Measurements from ENCODE around the gene C4A. TPM values are rescaled to one million over a fixed set of nuclear protein-coding genes. Genes with fewer than 3 reads are reported as not detected.

The C4A gene
- total RNA-seq, 1 experiment from 2014 or later: 2.2 TPM

- no peaks in the 10 kb centered on the region for H3K9me2 ChIP-seq (replicated peaks; ENCODE audit: low read length)
- peaks cover 41% of the 10 kb centered on the region for H3K36me3 ChIP-seq (ENCODE audit: low read depth, low read length)
- no peaks in the 10 kb centered on the region for H3K9me3 ChIP-seq (ENCODE audit: low read length)
- H3K4me3 ChIP-seq (ENCODE audit: low read length): no peak overlapping the region
- POLR2A ChIA-PET (ENCODE audit: unreplicated experiment): no interaction called here
- TF ChIP-seq EZH2phosphoT487 (IDR thresholded peaks at IDR 0.05; ENCODE audit: borderline replicate concordance, low read length) (no peak), CTCF (conservative IDR thresholded peaks at IDR 0.05; ENCODE audit: low read depth, low read length) (no peak), EZH2 (IDR thresholded peaks at IDR 0.05; ENCODE audit: low read length, unreplicated experiment) (no peak)
- no peaks in the 10 kb centered on the region for H3F3A ChIP-seq (ENCODE audit: low read length, unreplicated experiment)
- H2AFZ ChIP-seq (ENCODE audit: low read length): no peak overlapping the region
- intact Hi-C loops (cut with micrococcal nuclease): loop anchor here (5.0 kb wide), 1 partner anchor 221 kb away; the partner anchor contains the start of genes AGPAT1 and RNF5
- H3K4me1 ChIP-seq (ENCODE audit: insufficient read depth, low read length): peaks cover 19% of the 10 kb centered on the region
- no peak for ATAC-seq
- peaks cover 38% of the 10 kb centered on the region for H3K79me2 ChIP-seq (ENCODE audit: low read length)
- H3K27ac ChIP-seq (ENCODE audit: low read length): no peak overlapping the region
- CTCF ChIA-PET: no interaction called here
- no peak overlapping the region for H3K4me2 ChIP-seq (ENCODE audit: low read length)
- H4K20me1 ChIP-seq (ENCODE audit: low read length): no peaks in the 10 kb centered on the region
- no TSS peak for BruUV-seq (replicated peaks)
- no peak for DNase-seq
- H3K9ac ChIP-seq (ENCODE audit: low read length): no peak overlapping the region
- no peaks in the 10 kb centered on the region for H3K27me3 ChIP-seq (ENCODE audit: low read length)
These were observed 25.1 kb upstream of the C4A start for GRCh38 chr6:31956796-31957195.

- no peak for DNase-seq
- no peaks in the 10 kb centered on the region for H4K20me1 ChIP-seq (ENCODE audit: low read length)
- intact Hi-C loops (cut with micrococcal nuclease): loop anchor here (2.0 to 5.0 kb wide), 3 partner anchors 48 to 219 kb away; partner anchors contain the start of genes AGPAT1, RNF5 and ZBTB12
- ATAC-seq: peak; percentile 23
- no peaks in the 10 kb centered on the region for H3K27me3 ChIP-seq (ENCODE audit: low read length)
- H3K36me3 ChIP-seq (ENCODE audit: low read depth, low read length): peaks cover 44% of the 10 kb centered on the region
- H3K4me2 ChIP-seq (ENCODE audit: low read length): peak overlapping the region; percentile 84
- TSS peak; percentile 58 for BruUV-seq (replicated peaks)
- peaks cover 38% of the 10 kb centered on the region for H3K79me2 ChIP-seq (ENCODE audit: low read length)
- peak overlapping the region; percentile 95 for H3K9ac ChIP-seq (ENCODE audit: low read length)
- H2AFZ ChIP-seq (ENCODE audit: low read length): peak overlapping the region; percentile 90
- H3K4me3 ChIP-seq (ENCODE audit: low read length): peak overlapping the region; percentile 96
- POLR2A ChIA-PET (ENCODE audit: unreplicated experiment): no interaction called here
- no peaks in the 10 kb centered on the region for H3F3A ChIP-seq (ENCODE audit: low read length, unreplicated experiment)
- no peaks in the 10 kb centered on the region for H3K9me3 ChIP-seq (ENCODE audit: low read length)
- no peak for TF ChIP-seq EZH2 (IDR thresholded peaks at IDR 0.05; ENCODE audit: low read length, unreplicated experiment)
- no peak for TF ChIP-seq EZH2phosphoT487 (IDR thresholded peaks at IDR 0.05; ENCODE audit: borderline replicate concordance, low read length)
- no peak for TF ChIP-seq CTCF (conservative IDR thresholded peaks at IDR 0.05; ENCODE audit: low read depth, low read length)
- H3K9me2 ChIP-seq (replicated peaks; ENCODE audit: low read length): no peaks in the 10 kb centered on the region
- CTCF ChIA-PET: no interaction called here
- H3K27ac ChIP-seq (ENCODE audit: low read length): peak overlapping the region; percentile 31
- H3K4me1 ChIP-seq (ENCODE audit: insufficient read depth, low read length): peaks cover 19% of the 10 kb centered on the region
These were observed 23.5 kb upstream of the C4A start for GRCh38 chr6:31958412-31958740.
